ENCODE results near the gene CD47.

CD47 gene

GRCh38 chr3:108125153-108125543 is 34.3 kb upstream of the CD47 start:
- TF ChIP-seq ZNF274 (IDR thresholded peaks at IDR 0.05; ENCODE audit: low read depth, low read length): no peak
- peak overlapping the region; percentile 51 for H3K4me3 ChIP-seq (ENCODE audit: low read length)

- peak overlapping the region; percentile 51 for H3K4me3 ChIP-seq (ENCODE audit: low read length)
- no peak for TF ChIP-seq ZNF274 (IDR thresholded peaks at IDR 0.05; ENCODE audit: low read depth, low read length)
Measured at GRCh38 chr3:108124337-108125152, 33.7 kb upstream of the CD47 start.

GRCh38 chr3:108123326-108123725 is 32.5 kb upstream of the CD47 start:
- TF ChIP-seq ZNF274 (IDR thresholded peaks at IDR 0.05; ENCODE audit: low read depth, low read length): no peak
- no peak overlapping the region; the same call in 1 of the 2 replicates for H3K4me3 ChIP-seq (ENCODE audit: low read length)

- TF ChIP-seq ZNF274 (IDR thresholded peaks at IDR 0.05; ENCODE audit: low read depth, low read length): no peak
- no peak overlapping the region for H3K4me3 ChIP-seq (ENCODE audit: low read length)
Measured at GRCh38 chr3:108122276-108122675, 31.4 kb upstream of the CD47 start.

GRCh38 chr3:108119398-108120104 is 28.7 kb upstream of the CD47 start:
- no peak overlapping the region for H3K4me3 ChIP-seq (ENCODE audit: low read length)
- no peak for TF ChIP-seq ZNF274 (IDR thresholded peaks at IDR 0.05; ENCODE audit: low read depth, low read length)

GRCh38 chr3:108118038-108118768 is 27.4 kb upstream of the CD47 start:
- no peak for TF ChIP-seq ZNF274 (IDR thresholded peaks at IDR 0.05; ENCODE audit: low read depth, low read length)
- H3K4me3 ChIP-seq (ENCODE audit: low read length): no peak overlapping the region

- no peak for TF ChIP-seq ZNF274 (IDR thresholded peaks at IDR 0.05; ENCODE audit: low read depth, low read length)
- H3K4me3 ChIP-seq (ENCODE audit: low read length): no peak overlapping the region
Measured at GRCh38 chr3:108117241-108117775, 26.5 kb upstream of the CD47 start.

- no peak for TF ChIP-seq ZNF274 (IDR thresholded peaks at IDR 0.05; ENCODE audit: low read depth, low read length)
- H3K4me3 ChIP-seq (ENCODE audit: low read length): no peak overlapping the region
Measured at GRCh38 chr3:108114423-108115065, 23.7 kb upstream of the CD47 start.

GRCh38 chr3:108113975-108114374 is 23.1 kb upstream of the CD47 start:
- TF ChIP-seq ZNF274 (IDR thresholded peaks at IDR 0.05; ENCODE audit: low read depth, low read length): no peak
- no peak overlapping the region for H3K4me3 ChIP-seq (ENCODE audit: low read length)

- TF ChIP-seq ZNF274 (IDR thresholded peaks at IDR 0.05; ENCODE audit: low read depth, low read length): no peak
- H3K4me3 ChIP-seq (ENCODE audit: low read length): no peak overlapping the region
Measured at GRCh38 chr3:108110934-108111333, 20.1 kb upstream of the CD47 start.

- no peak overlapping the region for H3K4me3 ChIP-seq (ENCODE audit: low read length)
- no peak for TF ChIP-seq ZNF274 (IDR thresholded peaks at IDR 0.05; ENCODE audit: low read depth, low read length)
Measured at GRCh38 chr3:108108416-108108815, 17.6 kb upstream of the CD47 start.

- no peak overlapping the region for H3K4me3 ChIP-seq (ENCODE audit: low read length)
- TF ChIP-seq ZNF274 (IDR thresholded peaks at IDR 0.05; ENCODE audit: low read depth, low read length): no peak
Measured at GRCh38 chr3:108106449-108106848, 15.6 kb upstream of the CD47 start.

- no peak overlapping the region for H3K4me3 ChIP-seq (ENCODE audit: low read length)
Measured at GRCh38 chr3:108106031-108106430, 15.2 kb upstream of the CD47 start.

More at GRCh38 chr3:108106031-108106430, 15.2 kb upstream of the CD47 start:
- no peak for TF ChIP-seq ZNF274 (IDR thresholded peaks at IDR 0.05; ENCODE audit: low read depth, low read length)

Measured in GM08714 (cell line).